T-helper 2 cell treated with Interferon-gamma antibody and Interleukin-4, amounts not matched to agents 100 ng/mL and 5 ng/mL, for 36 hours (primary cell): ENCODE data around the gene GAK. TPM values are rescaled to one million over a fixed set of nuclear protein-coding genes. Genes with fewer than 3 reads are reported as not detected.

Source experiments
- intact Hi-C: fragments of 100-400 bp; cut with micrococcal nuclease; formaldehyde crosslinking; loops from one replicate; pipeline ENCODE4 v1.15.1; 2023
- total RNA-seq: library from RNA; stranded (reverse); gene quantifications from 2 replicates; pipeline ENCODE4 v1.2.3, GENCODE V29; 2022

The GAK gene
- total RNA-seq, 1 donor from 2014 or later, result 144 TPM

DNA sequence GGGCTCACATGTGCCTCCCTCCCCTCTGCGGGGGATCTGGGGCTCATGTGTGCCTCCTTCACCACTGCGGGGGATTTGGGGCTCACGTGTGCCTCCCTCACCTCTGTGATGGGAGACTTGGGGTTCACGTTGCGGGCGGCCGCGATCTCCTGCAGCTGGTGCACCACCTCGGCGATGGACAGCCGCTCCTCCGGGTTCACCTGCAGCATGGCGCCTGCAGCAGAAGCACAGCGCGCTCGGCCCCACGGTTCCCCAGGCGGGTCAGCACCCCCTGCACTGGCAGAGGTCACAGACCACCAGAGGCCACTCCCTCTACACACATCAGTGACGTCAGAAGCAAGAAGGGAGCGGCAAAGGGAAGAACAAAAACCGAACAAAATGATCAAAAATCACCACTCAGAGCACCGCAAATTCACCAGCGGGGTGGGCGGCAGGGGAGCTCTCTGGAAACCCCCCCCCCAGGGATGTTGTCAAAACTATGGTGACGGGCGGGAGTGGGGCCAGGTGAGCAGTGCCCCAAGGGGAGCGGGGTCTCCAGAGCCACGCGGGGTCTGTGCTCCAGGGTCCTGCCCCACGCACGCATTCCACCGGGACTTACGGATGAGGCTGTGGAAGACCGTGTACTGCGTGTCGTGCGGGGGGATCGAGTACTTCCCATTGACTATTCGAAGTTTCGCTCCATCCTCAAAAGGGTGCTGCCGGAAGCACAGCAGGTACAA, 38.7 kb downstream of the GAK start:
- intact Hi-C loops, result no loop called here

DNA sequence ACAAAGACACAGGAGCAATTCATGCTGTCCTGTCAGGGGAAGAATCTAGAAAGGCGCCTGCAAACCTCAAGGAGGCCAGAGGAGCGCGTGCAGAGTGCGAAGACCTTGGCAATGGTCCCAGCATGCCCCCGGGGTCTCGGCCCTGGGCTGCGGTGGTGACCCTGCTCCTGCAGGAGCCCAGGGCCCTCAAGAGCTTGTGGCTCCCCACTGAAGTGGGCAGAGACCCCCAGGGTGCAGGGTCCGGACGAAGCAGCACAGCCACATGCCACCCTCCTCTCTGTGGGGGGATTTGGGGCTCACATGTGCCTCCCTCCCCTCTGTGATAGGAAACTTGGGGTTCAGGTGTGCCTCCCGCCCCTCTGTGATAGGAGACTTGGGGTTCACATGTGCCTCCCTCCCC, 39.3 kb downstream of the GAK start:
- intact Hi-C loops, result no loop called here

DNA sequence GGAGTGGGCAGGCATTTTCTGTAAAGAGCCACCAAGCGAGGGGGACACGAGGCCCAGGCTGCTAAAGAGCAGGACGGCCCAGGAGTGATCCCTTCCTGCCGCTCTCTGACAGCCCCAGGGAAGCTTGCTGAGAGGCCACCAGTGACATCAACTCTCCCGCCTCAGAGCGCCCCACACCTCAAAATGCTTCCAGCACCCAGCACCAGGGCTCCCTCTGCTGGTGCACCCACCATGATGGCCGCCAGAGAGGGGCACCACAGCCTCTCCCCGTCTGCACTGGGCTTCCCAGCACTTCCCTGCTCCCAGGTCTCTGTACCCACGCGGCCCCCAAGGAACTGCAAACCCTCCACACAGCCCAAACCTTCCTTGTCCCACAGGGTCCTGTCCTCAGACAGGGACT, 40.4 kb downstream of the GAK start:
- intact Hi-C loops, result no loop called here

DNA sequence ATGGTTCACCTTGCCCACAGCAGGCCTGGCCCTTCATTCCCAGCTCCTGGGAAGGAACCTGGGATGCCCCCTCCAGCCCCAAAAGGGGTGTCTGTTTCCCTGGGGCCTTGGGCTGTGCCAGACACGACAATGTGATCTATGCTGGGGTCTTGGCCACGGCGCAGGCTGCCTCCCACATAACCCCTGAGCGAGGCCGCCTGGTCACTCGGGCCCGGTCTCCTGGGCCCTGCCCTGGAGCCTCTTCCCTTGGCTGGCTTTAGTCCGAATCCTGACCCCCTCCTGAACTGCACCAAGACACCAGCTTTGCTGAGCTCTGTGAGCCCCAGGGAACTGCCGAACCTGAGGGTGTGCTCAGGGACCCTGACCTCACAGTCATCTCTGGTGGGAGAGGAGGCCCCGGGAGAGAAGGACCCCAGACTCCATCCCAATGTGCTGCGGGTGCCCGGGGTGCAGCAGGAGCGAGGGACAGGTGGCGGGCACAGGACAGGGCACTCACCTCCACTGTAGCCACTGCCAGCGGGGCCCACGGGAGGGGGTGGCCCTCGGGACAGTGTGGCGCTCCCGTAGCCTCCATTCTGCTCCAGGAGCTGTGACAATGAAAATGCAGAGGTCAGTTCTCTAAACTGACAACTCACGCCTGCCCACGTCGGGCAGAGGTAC, 42.0 kb downstream of the GAK start:
- intact Hi-C loops, result no loop called here

DNA sequence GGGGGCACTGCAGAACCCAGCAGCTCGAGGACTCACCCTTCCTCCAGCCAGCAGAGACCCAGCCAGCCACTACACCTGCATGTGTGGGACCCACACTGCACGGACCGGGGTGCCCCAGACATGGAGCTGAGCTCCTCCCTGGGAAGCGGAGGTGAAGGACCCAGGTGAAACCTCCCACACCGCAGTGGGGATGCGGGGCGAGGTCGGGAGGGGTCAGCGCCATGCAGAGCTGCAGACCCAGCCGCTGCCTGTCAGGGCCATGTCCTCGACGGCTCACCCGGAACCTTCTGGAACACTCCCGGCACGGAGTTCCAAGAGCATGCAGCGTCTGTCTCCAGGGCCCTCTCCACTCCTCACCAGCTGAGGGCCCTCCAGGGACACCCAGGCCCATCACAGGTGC, 42.6 kb downstream of the GAK start:
- intact Hi-C loops, result no loop called here

DNA sequence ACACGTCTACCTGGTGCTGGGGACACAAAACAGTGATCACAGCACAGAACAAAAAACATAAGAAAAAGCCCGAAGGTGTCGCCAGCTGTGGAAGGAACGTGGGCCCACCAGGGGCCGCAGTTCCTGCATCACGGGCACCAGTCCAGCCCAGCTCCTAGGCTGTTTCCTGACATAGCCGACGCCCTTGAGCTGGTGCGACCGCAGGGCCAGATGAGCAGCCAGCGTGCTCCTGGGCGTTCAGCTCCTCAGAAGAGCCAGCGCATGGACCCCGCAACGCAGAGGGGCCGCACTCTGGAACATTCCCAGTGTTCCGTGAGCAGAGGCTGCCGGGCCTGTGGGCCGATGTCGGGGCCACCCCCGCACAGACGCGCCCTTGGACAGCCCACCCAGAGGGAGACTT, 44.1 kb downstream of the GAK start:
- intact Hi-C loops, result no loop called here

DNA sequence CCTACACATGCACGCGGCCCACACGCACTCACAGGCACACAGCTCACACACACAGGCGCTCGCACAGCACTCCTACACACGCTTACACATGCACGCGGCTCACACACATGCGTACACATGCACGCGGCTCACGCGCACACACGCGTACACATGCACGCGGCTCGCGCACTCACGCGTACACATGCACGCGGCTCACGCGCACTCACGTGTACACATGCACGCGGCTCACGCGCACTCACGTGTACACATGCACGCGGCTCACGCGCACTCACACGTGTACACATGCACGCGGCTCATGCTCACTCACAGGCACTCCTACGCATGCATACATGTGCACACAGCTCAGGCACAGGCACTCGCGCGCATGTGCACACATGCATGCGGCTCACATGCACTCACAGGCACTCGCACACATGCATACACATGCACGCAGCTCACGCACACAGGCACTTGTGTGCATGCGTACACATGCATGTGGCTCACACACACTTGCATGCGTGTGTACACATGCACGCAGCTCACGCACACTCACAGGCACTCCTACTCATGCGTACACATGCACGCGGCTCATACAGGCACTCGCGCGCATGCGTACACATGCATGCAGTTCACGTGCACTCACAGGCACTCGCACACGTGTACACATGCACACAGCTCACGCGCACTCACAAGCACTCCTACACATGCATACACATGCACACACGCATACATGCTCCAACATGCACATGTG, 44.9 kb downstream of the GAK start:
- intact Hi-C loops, result no loop called here

DNA sequence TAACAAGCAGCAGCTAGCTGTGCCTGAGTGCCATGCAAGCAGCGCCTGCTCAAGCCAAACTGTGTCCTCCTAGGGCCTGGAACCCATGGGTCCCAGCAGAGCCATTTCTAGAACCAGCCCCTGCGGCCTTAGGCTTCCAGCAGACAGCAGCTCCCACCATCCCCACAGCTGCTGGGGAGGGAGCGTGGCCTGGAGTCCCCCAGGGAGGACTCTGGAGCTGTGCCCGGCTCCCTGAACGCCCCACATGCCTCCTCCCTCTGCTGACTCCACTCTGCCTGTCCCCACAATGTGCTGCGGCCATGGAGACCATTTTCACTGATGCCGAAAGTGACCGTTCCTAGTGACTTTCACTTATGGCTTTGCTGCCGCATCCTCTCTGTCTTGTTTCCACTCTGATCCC, 45.9 kb downstream of the GAK start:
- intact Hi-C loops, result no loop called here

DNA sequence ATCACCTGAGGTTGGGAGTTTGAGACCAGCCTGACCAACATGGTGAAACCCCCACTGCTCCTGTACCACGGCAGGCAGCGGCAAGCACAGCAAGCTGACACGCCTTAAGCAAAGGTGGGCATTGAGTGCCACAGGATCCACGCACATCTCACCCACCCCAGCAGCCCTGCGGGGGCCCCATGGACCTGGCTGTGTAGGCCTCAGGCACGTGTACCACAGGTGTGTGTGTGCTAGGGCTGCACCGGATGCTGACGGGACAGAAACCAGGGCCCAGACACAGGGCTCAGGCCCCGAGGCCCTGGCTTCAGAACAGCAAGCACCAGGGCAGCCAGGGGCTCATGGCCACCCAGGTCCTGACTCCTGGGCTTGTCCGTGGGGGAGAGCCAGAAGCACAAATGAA, 46.8 kb downstream of the GAK start:
- intact Hi-C loops, result no loop called here

DNA sequence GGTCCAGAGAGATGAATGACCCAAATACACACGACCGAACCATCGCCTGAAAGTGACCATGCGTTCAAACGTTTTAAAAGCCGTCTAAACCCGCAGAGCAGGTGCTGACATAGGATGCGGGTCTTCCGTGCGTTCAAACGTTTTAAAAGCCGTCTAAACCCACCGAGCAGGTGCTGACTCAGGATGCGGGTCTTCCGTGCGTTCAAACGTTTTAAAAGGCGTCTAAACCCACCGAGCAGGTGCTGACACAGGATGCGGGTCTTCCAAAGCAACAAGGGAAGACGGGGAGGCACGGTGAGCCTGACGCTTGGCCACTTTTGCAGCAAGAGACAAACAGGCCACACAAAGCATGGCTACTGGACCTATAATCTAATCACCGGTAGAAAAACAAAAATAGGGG, 47.2 kb downstream of the GAK start:
- intact Hi-C loops, result no loop called here

DNA sequence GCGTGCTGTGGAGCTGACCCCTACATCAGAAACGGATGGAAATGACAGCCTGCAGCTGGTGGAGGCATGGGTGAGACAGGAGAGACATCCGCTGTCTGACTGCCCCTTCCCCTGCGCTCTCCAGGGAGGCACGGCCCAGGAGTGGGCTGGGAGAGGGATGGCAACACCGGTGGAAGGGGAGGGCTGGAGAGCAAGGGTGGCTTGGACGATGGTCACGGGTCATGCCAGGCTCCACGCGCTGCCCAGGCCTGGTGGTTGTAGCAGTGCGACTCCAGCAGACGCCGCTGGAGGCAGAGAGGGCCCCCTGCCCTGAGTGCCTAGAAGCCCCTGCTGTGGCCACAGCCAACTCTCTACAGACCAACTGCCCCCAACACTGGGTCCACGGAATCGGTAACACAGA, 47.9 kb downstream of the GAK start:
- intact Hi-C loops, result no loop called here

DNA sequence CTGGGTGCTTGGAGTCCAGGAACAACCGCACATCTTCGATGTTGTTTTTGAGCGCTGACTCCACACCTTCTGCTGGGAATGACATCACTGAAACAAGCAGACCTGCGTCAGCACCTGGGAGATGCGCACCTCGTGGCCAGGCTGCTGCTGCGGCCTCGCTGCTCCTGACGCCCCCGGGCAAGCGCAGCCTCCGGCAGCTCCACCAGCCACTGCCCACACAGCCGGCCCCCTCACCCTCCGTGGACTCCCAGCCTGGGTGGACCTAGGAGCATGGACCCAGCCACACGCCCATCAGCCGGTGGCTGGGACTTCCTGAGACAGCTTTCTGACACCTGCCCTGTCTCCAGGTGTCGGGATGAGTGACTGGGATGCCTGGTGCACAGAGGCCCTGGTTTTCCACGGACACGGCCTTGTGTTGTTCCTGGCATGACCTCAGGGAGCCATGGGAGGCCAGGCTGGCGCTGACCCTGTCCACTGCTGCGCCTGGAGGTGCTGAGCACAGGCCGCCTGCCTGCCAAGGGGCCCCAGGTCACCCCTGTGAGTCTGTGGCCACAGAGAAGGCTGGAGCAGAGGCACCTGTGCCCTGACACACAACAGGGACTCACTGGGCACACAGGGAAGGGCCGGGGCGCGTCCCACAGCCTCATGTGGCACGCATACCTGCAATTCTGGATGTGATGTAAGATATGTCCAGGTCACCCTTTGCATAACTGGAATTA, 48.6 kb downstream of the GAK start:
- intact Hi-C loops, result no loop called here

DNA sequence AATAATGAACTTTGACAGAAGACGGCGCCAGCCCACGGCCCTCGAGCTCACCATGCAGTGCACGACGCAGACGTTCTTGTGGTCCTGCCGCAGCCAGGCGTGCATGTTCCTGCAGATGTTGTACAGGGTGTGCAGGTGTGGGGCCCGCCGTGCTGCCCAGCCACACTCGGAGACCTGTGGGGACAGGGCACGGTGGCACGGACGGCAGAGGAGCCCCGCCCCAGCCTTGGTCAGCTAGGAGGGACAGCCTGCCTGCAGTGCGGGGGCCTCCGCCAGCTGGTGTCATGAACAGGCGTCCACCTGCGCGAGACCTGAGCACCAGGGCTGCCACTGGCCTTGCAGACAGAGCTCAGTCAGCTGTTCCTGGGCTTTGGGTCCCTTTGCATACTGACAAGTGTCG, 49.5 kb downstream of the GAK start:
- intact Hi-C loops, result no loop called here

DNA sequence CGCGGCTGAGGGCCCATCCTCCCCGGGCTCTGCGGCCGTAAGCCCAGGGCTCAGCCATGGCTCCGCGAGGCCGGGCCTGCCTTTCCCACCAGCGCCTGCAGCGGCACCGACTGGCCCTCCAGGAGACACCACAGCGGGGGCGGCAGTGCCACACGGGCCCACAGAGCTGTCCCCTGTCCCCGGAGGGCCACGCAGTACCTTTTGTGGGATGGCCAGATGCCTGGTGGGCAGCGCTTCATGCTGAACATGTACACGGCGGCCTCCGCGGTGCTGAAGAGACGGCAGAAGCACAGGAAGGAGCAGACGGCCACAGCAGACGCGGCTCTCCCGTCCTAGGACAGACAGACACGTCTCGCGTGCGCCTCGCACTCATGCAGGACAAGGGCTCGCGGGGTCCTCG, 50.4 kb downstream of the GAK start:
- intact Hi-C loops, result no loop called here

DNA sequence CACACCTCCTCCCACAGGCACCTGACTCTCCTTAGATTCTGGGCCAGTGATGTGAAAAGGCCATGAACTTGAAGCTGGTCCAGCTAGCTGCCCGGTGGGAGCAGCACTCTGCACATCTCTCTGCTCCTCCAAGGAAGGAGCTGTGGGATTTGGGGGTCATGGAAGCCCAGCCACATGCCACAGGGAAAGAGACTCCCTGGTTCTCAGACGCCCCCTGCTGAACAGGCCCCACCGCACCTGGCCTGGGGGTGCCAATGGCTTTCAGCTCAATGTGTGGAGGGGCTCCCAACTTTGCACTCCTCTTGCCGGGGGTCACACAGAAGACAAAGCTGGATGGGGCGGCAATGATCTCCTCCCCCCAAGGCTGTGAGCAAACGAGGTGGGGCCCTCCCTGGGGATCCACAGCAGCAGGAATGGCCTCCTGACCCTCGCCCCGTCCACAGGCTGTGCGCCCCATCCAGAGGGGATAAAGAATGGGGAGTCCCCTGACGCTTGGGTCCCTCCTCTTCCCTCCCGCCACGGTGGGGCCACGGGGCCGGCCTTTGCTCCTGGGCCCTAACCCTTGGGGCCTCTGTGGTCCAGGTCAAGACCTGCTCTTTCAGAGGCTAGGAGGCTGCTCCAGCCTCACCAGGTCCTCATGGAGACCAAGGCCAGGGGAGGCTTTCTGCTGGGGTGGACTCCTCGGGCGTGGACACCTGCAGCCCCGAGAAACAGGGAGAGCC, 51.3 kb downstream of the GAK start:
- intact Hi-C loops, result no loop called here

DNA sequence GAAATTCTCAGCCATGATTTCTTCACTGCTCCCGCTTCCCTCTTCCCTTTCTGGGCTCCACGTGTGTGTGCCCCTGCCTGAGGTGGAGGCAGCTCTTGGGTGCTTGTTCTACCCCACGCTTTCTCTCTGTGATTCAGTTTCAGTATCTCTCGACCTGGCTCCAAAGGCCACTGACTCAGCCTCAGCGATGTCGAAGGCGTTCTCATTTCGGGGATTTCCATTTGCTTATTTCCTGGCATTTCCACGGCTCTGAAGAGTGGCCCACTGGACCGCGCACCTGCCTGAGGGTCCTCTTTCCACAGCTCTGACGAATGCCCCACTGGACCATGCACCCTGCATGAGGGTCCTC, 52.4 kb downstream of the GAK start:
- intact Hi-C loops, result loop anchor here (1.0 to 10.0 kb wide), 3 partner anchors 53 to 99 kb away; partner anchors contain the start of genes DGKQ, GAK and TMEM175

DNA sequence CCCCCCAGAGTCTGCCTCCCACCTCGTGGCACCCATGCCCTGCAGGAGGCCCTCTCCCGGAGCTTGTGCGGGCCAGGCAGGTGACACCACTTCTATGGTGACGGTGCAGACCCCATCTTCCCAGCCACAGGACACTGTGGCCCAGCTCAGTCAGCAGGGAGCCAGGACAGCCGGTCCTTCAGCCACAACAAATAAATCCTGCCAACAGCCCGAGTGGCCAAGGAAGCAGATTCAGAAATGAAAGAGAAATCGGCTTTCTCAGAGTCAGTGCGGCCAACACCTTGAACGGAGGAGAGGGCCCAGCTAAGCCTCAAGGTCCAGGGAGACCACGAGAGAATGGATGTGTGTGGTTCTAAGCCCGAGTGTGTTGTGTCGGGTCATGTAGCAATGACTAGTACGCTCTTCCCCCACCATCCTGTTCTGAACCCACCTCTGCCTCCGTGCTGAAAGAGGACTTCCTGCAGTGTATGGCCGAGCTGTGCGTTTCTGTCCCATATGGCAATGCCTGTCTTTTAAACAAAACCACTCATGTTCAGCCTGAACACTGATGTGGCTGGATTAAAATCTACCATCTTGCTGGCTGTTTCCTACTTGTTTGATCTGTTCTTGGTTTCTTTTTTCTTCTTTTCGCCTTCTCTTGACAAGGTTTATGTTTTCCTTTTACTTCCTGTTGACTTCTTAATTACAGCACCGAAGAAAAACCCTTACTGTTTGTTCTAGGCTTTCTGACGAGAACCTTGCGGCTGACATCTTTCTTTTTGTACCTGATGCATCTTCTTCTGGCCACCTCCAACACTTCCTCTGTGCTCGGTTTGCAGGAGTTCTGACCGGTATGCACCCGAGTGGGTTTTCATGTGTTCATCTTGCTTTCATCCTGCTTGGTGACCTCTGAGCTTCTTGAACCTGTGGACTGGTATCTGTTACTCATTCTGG, 53.1 kb downstream of the GAK start:
- intact Hi-C loops, result loop anchor here (1.0 to 10.0 kb wide), 3 partner anchors 53 to 98 kb away; partner anchors contain the start of genes DGKQ, GAK and TMEM175

DNA sequence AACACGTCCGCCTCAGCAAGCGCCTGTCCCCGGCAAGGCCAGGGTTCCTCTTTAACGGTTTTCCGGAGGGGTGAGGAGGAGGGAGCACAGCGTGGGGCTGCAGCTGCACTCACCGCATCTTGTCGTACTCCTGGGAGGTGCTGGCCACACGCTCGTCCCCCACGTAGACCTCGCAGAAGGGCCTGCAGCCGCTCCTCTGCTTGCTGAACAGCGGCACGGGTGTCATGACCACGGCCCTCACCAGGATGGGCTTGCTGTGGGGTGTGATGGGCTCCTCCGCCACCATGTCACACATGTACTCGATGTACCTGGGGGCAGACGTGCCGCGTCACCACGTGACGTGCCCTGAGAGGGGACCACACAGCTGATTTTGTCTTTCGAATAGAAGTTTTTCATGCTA, 54.6 kb downstream of the GAK start:
- intact Hi-C loops, result loop anchor here (10.0 kb wide), 1 partner anchor 97 kb away; the partner anchor contains the start of gene DGKQ

DNA sequence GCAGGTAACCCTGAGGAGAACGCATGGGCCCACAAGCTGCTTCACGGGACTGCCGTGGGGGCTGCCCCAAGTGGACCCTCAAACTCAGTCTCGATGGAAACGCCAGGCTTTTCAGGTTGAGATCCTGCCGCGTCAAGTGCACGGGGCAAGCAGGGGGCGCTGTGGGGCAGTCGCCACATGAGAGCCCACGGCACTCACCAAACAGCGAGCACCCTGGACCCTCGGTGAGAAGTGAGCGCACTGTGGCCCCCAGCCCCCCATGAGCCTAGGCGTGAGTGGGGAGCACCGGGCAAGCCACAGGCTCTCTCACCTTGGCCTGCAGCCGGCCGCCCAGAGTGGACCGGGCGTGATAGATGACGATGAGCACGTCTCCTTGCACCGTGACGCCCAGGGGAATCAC, 55.3 kb downstream of the GAK start:
- intact Hi-C loops, result loop anchor here (10.0 kb wide), 1 partner anchor 98 kb away; the partner anchor contains the start of gene DGKQ
